Raji (cell line): Measurements from ENCODE around the gene WDR55.

ENCODE experiments used
- POLR2A ChIP-seq: IDR thresholded peaks from 2 replicates; pipeline ENCODE4 v1.6.1; 2011; ENCODE audit warnings: low read depth, low read length, control low read depth; ENCODE audit not compliant: insufficient read depth

The WDR55 gene, protein sequence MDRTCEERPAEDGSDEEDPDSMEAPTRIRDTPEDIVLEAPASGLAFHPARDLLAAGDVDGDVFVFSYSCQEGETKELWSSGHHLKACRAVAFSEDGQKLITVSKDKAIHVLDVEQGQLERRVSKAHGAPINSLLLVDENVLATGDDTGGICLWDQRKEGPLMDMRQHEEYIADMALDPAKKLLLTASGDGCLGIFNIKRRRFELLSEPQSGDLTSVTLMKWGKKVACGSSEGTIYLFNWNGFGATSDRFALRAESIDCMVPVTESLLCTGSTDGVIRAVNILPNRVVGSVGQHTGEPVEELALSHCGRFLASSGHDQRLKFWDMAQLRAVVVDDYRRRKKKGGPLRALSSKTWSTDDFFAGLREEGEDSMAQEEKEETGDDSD

DNA sequence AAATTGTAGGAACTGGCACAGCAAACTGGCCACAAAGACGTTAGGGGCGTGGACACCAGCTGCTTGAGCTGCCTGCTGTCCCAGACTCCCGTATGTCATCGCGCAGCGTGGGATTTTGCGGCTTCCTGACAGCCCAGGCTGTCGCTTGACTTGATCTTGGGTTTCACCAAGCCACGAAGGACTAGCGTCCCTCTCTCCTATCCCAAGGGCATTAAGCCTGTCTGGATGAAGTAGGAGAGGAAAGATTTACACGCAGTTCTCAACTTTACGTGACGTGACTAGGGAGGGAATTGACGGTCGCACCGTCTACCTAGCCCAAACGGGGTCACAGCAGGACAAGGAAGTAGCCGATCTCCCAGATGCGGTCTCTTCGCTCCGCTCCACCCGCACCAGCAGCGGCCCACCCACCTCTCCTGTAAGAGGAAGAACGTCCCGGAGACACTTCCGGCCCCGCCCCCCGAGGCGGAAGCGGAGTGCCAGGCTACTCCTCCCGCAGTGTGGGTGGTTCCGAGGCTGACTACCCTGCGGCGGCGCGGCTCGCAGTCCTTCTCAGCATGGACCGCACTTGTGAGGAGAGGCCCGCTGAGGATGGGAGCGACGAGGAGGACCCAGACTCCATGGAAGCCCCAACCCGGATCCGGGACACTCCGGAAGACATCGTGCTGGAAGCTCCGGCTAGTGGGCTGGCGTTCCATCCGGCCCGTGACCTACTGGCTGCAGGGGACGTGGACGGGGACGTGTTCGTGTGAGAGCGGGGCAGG lies at the start of gene WDR55:
Gene WDR55 (plus strand): TSS at position 546 of the 761 bp plus-strand sequence. CDS start 9 bp downstream, at position 555.
- TF ChIP-seq POLR2A, result peak; percentile 97

DNA sequence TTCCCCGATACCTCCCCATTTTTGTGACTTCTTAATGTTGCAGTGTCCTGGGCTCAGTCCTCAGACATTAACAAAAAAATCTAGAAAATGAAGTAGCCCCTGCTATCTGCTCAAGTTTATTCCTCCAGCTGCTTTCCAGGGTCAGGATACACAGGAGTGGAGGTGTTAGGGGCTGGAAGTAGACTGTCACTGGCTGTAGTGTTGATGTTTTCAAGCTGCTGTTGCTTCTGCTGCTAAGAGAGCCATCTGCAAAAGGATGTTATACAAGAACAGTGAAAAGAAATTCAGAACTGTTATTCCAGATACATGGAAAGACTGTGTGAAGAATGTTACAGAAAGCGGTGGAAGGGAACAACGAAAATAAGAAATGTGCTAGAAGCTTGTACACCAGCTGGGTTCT lies 42.4 kb upstream of the WDR55 start:
- no peak for TF ChIP-seq POLR2A

DNA sequence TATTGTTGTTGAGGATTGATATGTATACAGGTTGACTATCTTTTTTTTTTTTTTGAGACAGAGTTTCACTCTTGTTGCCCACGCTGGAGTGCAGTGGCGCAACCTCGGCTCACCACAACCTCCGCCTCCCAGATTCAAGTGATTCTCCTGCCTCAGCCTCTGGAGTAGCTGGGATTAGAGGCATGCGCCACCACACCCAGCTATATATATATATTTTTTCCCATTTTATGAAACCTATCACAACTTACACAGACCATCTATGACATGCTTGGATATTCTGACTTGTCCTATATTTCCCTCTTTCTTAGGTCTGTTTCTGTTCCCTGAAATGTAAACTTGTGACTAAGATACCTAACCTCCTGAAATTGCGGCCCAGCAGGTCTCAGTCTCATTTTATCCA lies 36.7 kb upstream of the WDR55 start:
- no peak for TF ChIP-seq POLR2A

DNA sequence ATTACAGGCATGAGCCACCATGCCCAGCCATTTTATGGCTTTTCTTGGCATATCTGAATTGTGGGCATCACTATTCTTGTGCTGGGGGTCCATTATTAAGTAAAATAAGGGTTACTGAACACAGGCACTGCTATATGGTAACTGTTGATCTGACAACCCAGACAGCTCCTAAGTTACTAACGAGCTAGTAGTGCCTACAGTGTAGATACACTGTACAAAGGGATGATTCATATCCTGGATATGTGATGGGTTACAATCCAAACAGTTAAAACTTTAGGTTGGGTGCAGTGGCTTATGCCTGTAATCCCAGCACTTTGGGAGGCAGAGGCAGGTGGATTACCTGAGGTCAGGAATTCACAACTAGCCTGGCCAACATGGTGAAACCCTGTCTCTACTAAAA lies 36.0 kb upstream of the WDR55 start:
- no peak for TF ChIP-seq POLR2A

DNA sequence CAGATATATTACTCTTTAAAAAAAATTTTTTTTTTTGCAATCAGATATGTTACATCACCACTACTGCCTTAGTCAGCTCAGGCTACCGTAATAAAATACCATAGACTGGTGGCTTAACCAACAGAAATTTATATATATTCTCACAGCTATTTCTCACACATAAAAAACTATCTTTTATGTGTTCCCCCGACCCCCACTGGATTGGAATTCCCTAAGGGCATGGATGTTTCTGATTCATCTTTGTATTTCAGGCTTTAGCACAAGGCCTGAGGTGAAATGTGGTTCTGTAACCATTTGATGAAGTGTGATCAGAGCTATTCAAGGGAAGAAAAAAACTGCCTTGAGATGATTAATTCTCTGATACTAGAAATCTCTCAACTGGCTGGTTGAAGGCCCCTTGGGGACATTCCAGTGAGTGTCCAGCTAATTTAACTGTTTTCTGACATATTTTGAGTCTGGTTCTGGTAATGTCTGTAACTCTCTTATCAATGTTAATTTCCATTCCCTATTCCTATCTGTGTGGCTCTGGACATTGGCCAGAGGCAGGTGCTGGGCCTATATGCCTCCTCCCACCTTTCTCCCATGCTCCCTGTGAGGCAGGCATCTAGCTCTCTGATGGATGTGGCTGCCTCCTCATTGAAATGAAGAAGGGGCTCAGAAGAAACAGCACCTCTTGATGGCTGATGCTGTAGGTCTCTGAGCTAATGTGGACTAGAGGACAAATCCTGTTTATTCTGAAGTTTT lies 34.2 kb upstream of the WDR55 start:
- TF ChIP-seq POLR2A, result no peak

DNA sequence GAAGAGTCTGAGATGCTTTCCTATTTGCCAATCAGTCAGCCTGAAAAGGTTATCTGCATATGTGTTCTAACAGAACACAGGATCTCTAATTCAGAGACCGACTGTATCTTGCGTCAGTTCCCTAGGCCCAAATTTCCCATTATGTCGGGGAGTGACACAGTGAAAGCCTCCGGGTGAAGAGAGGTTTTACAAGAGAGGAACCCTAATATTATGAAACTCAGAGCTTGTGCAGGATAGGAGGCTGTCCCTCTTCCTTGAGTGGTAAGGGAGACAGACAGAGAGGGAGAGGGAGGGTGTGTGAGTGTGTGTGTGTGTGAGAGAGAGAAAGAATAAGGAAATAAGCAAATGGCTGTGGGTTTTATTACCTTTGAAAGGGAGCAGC lies 33.7 kb upstream of the WDR55 start:
- no peak for TF ChIP-seq POLR2A

DNA sequence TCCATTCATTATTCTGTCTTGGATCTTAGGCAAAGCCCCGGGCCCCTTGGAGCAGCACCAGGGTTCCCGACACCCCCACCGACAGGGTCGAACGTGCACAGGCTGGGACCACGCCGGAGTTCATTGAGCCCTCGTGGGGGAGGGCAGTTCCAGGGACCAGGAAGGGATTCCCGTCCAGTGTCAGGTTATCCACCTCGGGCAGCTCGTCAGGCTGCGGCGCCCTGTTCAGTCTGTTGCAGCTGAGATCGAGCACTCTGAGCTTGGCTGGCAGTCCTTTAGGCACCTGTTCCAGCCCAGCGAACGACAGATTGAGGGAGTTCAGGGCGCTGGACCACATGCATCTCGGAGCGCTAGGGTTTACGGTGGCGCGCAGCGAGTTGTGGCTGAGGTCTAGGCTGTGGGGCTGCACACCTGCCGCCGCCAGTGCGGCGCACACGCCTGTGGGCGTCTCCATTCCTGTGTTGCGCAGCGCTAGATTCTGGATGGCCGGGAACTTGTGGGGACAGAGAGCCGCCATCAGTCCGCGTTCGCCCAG lies 32.8 kb upstream of the WDR55 start:
- TF ChIP-seq POLR2A, result no peak

DNA sequence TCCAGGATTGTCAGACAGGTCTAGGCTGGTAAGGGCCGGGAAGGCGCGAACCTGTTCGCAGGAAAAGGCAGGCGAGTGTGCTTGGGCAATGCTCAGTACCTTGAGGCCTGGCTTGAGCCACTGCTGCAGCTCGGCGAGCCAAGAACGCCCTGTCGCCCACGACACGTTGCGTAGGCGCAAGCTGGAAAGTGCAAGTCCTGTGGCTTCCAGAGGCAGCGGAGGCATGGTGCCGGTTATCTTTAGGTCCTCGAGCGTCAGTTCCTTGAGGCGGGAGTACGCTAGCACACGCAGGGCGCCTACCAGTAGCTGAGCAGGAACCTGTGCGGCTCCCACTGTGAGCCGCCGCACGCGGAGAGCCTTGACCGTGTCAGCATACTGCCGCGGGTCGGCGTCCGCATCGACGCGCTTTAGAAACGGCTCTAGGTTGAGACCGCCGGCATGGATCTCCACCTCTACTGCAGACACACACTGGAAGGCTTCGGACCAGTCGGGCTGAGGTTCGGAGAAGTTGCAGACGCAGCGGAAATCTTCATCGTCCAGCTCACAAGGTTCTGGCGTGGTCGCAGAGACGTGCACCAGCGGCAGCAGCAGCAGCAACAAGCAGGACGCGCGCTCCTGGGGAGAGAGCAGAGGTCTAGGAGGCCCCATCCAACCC lies 32.2 kb upstream of the WDR55 start:
- TF ChIP-seq POLR2A, result no peak

DNA sequence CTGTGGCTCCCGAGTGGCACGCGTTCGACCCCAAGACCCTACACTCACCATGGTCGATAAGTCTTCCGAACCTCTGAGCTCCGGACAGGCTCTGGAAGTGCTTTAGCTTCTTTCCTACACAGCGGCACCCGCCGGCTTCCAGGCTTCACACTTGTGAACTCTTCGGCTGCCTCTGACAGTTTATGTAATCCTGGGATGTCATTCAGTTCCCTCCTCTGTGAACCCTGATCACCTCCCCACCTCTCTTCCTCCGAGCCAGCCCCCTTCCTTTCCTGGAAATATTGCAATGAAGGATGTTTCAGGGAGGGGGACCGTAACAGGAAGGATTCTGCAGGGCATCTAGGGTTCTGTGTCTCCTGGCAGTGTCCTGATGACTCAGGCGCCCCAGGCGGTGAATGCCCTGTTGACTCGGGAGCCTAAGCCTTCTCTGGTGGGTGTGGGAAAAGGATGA lies 31.7 kb upstream of the WDR55 start, which contains the start of gene CD14:
Gene CD14 (minus strand): TSS at position 155 of the 451 bp plus-strand sequence. CDS start 104 bp downstream, at position 51.
- TF ChIP-seq POLR2A, result no peak

DNA sequence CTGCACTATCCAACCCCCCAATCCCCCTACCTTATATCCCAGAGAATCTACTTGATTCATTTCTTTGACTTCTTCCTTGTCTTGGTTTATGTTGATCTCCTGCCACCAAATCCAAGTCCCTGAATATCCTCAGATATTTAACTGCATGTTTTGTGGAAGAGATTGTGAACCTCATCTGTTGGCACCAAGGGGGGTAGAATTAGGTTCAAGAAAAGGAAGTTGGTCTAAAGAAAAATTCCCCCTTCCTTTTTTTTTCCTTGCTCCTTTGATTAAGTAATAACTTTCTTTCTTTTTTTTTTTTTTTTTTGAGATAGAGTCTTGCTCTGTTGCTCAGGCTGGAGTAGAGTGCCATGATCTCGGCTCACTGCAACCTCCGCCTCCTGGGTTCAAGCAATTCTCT lies 31.2 kb upstream of the WDR55 start:
- TF ChIP-seq POLR2A, result no peak

DNA sequence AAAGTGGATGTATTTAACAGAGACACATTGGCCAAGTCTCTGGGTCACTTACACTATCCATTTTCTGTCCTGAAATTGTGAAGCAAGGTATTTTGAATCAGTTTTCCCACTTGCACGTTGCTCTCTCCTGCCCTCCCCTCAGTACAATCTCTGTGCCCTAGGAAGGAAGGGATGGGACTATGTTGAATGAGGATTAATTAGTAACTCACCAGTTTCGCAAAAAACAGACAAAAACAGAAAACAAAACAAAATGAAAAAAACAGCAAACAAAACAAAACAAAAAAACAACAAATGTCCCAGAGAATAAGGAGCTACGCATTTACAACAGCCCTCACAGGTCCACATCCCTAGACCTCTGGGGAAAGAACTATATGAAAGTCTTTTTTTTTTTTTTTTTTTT lies 30.6 kb upstream of the WDR55 start:
- TF ChIP-seq POLR2A, result no peak

DNA sequence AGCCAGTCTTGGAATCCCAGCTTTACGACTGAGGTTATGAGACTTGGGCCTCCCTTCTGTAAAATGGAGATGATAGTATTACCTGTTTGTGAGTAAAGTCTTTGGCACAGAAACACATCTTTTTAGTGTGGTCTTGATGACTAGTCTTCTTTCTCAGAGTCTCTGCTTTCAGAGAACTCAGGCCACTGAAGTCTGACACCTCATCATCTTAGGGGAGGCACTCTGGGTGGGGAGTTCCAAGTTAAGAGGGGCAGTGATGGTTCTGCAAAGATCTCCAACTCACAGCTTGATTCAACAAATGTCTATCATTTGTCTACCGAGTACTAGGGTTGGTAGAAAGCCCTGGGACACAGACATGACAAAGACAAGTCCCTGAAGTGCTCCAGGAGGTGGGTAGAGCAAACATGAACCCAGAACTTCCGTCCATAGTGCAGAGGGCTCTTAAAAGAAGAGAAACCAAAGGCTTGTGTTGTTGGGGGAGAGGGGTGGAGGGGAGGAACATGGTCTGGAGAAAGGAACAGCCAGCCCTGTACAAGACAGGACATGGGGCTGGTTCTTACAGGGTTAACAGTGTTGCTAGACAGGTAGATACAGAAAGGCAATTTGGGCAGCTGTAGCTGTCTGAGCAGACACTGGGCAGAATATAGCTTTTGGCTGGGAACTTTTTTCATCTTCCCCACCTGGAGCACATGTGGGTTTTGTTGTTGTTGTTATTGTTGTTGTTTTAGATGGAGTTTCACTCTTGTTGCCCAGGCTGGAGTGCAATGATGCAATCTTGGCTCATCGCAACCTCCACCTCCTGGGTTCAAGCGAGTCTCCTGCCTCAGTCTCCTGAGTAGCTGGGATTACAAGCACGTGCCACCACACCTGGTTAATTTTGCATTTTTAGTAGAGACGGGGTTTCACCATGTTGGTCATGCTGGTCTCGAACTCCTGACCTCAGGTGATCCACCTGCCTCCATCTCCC lies 29.1 kb upstream of the WDR55 start:
- TF ChIP-seq POLR2A, result no peak

DNA sequence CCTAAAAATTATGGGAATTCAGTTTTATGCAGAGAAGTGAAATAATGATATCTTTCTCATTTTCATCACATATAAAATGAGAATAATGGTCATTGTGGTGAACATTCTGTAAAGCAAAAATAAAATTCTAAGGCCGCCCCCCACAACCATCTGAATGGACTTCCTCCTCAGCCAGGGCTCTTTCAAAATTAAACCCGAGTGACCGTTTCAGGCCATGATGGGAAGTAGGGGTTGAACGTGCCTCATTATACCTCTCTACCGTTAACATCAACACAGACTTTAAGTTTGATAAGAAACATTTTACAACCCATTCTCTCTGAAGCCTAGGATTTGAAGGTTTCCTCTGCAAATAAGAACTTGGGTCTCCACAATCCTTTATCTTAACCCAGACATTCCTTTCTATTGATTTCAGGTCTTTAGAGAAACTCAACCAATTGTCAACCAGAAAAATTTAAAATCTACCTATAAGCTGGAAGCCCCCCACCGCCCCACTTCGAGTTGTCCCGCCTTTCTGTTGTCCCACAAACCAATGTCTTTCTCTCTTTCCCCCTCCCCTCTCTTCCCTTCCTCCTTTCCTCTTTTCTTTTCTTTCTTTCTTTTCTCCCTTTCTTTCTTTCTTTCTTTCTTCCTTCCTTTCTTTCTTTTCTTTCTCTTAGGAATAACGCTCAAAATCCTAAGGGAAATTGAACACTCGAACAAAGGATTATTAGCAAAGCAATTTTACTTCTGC lies 27.2 kb upstream of the WDR55 start:
- no peak for TF ChIP-seq POLR2A
